ENCODE data around the gene KRT75. TPM values are rescaled to one million over a fixed set of nuclear protein-coding genes. Genes with fewer than 3 reads are reported as not detected.

The KRT75 gene
- total RNA-seq, 1 donor from 2014 or later: not detected

GRCh38 chr12:52391618-52392002, 42.6 kb downstream of the KRT75 start:
- Mint-ChIP-seq H3K27ac (no peak overlapping the region), H3K4me3 (no peak overlapping the region), H3K36me3 (no peaks in the 10 kb centered on the region), H3K4me1 (peaks cover 8% of the 10 kb centered on the region), H3K27me3 (ENCODE audit: insufficient read depth, low read depth) (peaks cover 14% of the 10 kb centered on the region), H3K9me3 (no peaks in the 10 kb centered on the region)
- Histone ChIP-seq H2AFZ (replicated peaks) (no peak overlapping the region), H3K79me2 (ENCODE audit: low read depth) (no peaks in the 10 kb centered on the region), H4K20me1 (ENCODE audit: low read depth) (no peaks in the 10 kb centered on the region), H3K4me3 (no peak overlapping the region), H3K36me3 (no peaks in the 10 kb centered on the region), H3K27ac (no peak overlapping the region), H3F3A (ENCODE audit: low read depth) (no peaks in the 10 kb centered on the region), H3K4me1 (no peaks in the 10 kb centered on the region), H3K4me2 (no peak overlapping the region), H3K9me3 (ENCODE audit: low read depth) (no peaks in the 10 kb centered on the region), H3K27me3 (no peaks in the 10 kb centered on the region), H3K9ac (no peak overlapping the region)
- TF ChIP-seq CTCF (IDR thresholded peaks at IDR 0.05) (no peak), EZH2 (IDR thresholded peaks at IDR 0.05) (no peak), EZH2phosphoT487 (IDR thresholded peaks at IDR 0.05) (no peak)
- DNase-seq (ENCODE audit: low spot score): no peak

- no peaks in the 10 kb centered on the region for H3K4me1 ChIP-seq
- no peak overlapping the region for H3K27ac ChIP-seq
- no peak overlapping the region for H3K4me3 Mint-ChIP-seq
- H3K4me2 ChIP-seq: no peak overlapping the region
- H3K4me3 ChIP-seq: no peak overlapping the region
- H3K9me3 Mint-ChIP-seq: no peaks in the 10 kb centered on the region
- H3K79me2 ChIP-seq (ENCODE audit: low read depth): no peaks in the 10 kb centered on the region
- no peaks in the 10 kb centered on the region for H3K36me3 ChIP-seq
- H3K36me3 Mint-ChIP-seq: no peaks in the 10 kb centered on the region
- no peak overlapping the region for H2AFZ ChIP-seq (replicated peaks)
- peak; percentile 51 for DNase-seq (ENCODE audit: low spot score)
- no peaks in the 10 kb centered on the region for H3K9me3 ChIP-seq (ENCODE audit: low read depth)
- peaks cover 11% of the 10 kb centered on the region for H3K27me3 Mint-ChIP-seq (ENCODE audit: insufficient read depth, low read depth)
- H3K9ac ChIP-seq: no peak overlapping the region
- TF ChIP-seq EZH2 (IDR thresholded peaks at IDR 0.05) (no peak), EZH2phosphoT487 (IDR thresholded peaks at IDR 0.05) (no peak), CTCF (IDR thresholded peaks at IDR 0.05) (peak; percentile 75)
- H4K20me1 ChIP-seq (ENCODE audit: low read depth): no peaks in the 10 kb centered on the region
- peak overlapping the region; percentile 78 for H3K27ac Mint-ChIP-seq
- H3F3A ChIP-seq (ENCODE audit: low read depth): no peaks in the 10 kb centered on the region
- no peaks in the 10 kb centered on the region for H3K27me3 ChIP-seq
- peaks cover 8% of the 10 kb centered on the region for H3K4me1 Mint-ChIP-seq
These were observed 43.2 kb downstream of the KRT75 start for GRCh38 chr12:52390739-52391617.

GRCh38 chr12:52389313-52390207, 44.6 kb downstream of the KRT75 start:
- Histone ChIP-seq H3K4me3 (no peak overlapping the region), H2AFZ (replicated peaks) (no peak overlapping the region), H3K27ac (no peak overlapping the region), H3K79me2 (ENCODE audit: low read depth) (no peaks in the 10 kb centered on the region), H3K9ac (no peak overlapping the region), H3K27me3 (no peaks in the 10 kb centered on the region), H3K36me3 (no peaks in the 10 kb centered on the region), H3K4me2 (no peak overlapping the region), H3K9me3 (ENCODE audit: low read depth) (no peaks in the 10 kb centered on the region), H3F3A (ENCODE audit: low read depth) (no peaks in the 10 kb centered on the region), H4K20me1 (ENCODE audit: low read depth) (no peaks in the 10 kb centered on the region), H3K4me1 (no peaks in the 10 kb centered on the region)
- Mint-ChIP-seq H3K36me3 (no peaks in the 10 kb centered on the region), H3K27ac (peak overlapping the region; percentile 53), H3K9me3 (no peaks in the 10 kb centered on the region), H3K4me1 (peaks cover 8% of the 10 kb centered on the region), H3K4me3 (no peak overlapping the region), H3K27me3 (ENCODE audit: insufficient read depth, low read depth) (peaks cover 11% of the 10 kb centered on the region)
- TF ChIP-seq EZH2 (IDR thresholded peaks at IDR 0.05): no peak
- DNase-seq (ENCODE audit: low spot score): no peak

Measured in neural progenitor cell (in vitro differentiated cells).